ACHN (cell line): ENCODE results near the gene NAPEPLD.
A peak's percentile ranks its signal among the peaks of the same experiment; 100 is the strongest.
"Not testable (repeated sequence)": the region's sequence is repeated elsewhere in the genome, so short reads cannot be mapped to it uniquely, and the experiment has no call there.

ENCODE experiments used
- DNase-seq: peaks from one replicate; pipeline ENCODE4 v3.0.0-alpha.2; 2015
- in situ Hi-C: cut with HindIII; loops from 2 replicates; pipeline ENCODE4 v1.10.0; 2017; ENCODE audit warnings: low sequenced_read_pairs, low pct_ligation_motif_present, low pct_unique_long_range_greater_than_20kb

Gene NAPEPLD

GRCh38 chr7:103117465-103117864 is 31.4 kb downstream of the NAPEPLD start:
- no peak for DNase-seq
- in situ Hi-C loops = no loop called here

DNA sequence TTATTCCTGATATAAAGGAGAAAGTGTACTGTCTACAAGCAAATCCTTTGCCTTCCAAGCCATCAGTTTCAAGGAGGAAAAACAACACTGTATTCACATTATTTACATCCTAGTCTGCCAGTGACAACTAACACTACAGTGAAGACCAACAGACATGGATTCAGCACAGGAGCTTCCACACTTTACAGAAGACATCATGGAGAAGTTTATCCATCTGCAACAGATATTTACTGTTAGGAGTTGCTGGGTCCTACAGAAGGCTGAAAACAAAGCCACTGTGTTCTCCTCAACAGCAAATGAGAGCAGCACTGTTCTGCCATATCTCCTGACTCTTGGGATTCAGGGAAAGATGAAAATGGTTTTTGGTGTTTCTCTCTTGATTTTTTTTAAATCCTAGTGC is 31.9 kb downstream of the NAPEPLD start:
- DNase-seq = no peak
- in situ Hi-C loops = no loop called here

DNA sequence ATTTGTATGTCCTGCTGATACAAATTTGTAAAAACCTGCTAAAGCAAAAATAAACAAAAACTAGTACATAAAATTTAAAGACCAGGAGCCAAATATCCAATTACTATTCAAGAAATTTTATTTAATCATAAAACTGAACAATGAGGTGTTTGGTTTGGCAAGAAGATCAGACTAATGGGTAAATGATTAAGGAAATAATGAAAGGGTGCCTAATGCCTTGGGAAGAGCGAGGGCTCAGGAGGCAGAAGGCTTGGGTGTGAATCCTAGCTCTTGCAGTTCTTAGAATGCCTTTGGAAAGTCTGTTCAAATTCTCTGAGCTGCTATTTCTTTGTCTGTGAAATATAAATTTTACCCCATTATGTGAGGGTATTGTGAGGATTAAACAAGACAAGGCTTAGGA is 32.4 kb downstream of the NAPEPLD start:
- no peak for DNase-seq
- in situ Hi-C loops = no loop called here

DNA sequence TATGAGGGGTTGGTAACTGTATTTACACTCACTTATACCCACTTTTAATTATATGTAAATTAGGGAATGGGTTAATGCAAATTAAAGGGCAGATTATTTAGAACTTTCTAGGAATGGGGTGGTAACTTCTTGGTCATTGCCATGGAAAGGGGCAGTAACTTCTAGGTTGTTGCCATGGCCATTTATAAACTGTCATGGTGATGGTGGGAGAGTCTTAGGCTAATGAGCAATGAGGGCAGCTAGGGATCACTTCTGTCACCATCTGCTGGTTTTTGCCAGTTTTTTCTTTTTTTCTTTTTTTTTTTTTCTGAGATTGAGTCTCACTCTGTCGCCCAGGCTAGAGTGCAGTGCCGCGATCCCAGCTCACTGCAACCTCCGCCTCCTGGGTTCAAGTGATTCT is 33.1 kb downstream of the NAPEPLD start:
- in situ Hi-C loops = no loop called here
- no peak for DNase-seq

- in situ Hi-C loops = no loop called here
- no peak for DNase-seq
Observed at GRCh38 chr7:103114576-103115008, 34.3 kb downstream of the NAPEPLD start.

DNA sequence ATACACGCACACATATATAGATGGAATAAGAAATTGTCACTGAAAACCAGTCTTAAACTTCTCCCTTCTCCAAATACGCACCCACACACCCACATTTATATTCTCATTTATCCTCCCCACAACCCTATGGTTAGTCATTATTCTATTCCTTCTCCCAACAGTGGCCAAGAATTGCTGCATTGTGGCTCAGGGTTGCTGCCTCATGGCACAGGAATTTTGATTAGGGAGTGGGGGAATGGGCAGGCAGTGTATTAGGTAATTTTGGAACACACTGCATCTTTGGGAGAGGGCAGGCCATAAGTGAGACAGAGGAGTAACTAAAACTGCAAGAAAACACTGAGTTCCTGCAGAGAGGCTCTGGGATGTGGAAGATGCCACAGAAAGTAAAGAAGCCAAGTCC is 35.7 kb downstream of the NAPEPLD start:
- peak; percentile 93 for DNase-seq

GRCh38 chr7:103106703-103107070 is 42.2 kb downstream of the NAPEPLD start:
- in situ Hi-C loops, DNase-seq: not testable (repeated sequence)

More for the DNA sequence above, 35.7 kb downstream of the NAPEPLD start:
- in situ Hi-C loops = no loop called here

GRCh38 chr7:103106005-103106702 is 42.7 kb downstream of the NAPEPLD start:
- no peak for DNase-seq
- in situ Hi-C loops = no loop called here

DNA sequence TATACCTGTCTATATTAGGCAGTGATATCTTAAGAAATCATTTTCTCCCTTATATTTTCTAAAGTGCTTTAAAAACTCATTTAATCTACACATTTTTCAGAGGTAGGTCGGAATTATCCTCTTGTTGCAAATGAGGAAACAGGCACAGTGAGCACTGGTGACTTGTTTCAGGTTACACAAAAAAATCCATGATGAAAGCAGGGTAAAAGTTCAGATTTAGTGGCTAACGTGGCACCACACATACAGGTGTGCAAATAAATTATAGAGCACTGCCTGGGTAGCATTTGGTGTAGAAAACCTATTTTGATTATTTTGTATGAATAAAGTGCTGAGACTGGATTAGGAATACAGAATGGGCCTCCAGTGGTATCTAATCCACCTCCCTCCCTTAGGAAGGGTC is 47.4 kb downstream of the NAPEPLD start:
- in situ Hi-C loops = no loop called here
- no peak for DNase-seq

GRCh38 chr7:103100348-103100747 is 48.6 kb downstream of the NAPEPLD start:
- in situ Hi-C loops = no loop called here
- DNase-seq = no peak

DNA sequence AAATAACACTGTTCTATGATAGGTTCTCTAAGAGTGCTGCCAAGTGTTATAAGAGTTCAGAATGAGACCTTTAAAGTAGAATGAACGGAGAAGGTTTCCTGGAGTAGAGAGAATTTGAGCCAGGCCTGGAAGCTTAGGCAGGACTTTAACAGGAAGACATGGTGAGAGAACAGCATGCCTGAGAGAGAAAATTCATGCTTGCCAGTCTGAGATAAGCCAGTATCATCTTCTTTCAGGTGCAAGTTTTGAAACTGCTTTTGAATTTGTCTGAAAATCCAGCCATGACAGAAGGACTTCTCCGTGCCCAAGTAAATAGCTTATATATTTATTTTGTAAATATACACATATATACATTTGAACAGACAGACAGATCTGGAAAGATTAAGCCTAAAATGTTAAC is 51.9 kb downstream of the NAPEPLD start:
- in situ Hi-C loops = no loop called here
- no peak for DNase-seq

GRCh38 chr7:103095558-103095957 is 53.3 kb downstream of the NAPEPLD start:
- DNase-seq, in situ Hi-C loops: not testable (repeated sequence)

DNA sequence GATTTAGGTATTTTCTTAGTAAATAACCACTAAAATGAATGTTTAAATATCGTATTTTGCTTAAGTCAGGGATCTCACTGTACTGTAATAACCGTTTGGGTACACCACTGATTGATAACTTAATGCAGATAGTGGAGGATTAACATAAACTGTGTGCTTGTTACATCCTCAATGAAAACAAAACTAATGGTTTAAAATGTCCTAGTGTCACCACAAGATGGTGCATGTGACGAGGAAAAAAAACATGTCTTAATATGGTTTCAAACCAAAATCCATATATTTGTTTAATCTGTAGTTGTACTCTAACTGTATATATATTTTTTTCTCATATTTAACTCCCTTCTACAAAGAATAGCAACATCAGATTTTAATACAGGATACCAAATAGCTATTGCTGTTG is 54.8 kb downstream of the NAPEPLD start:
- in situ Hi-C loops = no loop called here

GRCh38 chr7:103093429-103093828 is 55.5 kb downstream of the NAPEPLD start:
- DNase-seq = no peak
- in situ Hi-C loops = no loop called here

More for the DNA sequence above, 54.8 kb downstream of the NAPEPLD start:
- DNase-seq = peak; percentile 25

- DNase-seq, in situ Hi-C loops: not testable (repeated sequence)
Observed at GRCh38 chr7:103092321-103092720, 56.6 kb downstream of the NAPEPLD start.

- no peak for DNase-seq
- in situ Hi-C loops = no loop called here
Observed at GRCh38 chr7:103083210-103083609, 65.7 kb downstream of the NAPEPLD start.

GRCh38 chr7:103082497-103082896 is 66.4 kb downstream of the NAPEPLD start:
- in situ Hi-C loops = no loop called here
- no peak for DNase-seq

DNA sequence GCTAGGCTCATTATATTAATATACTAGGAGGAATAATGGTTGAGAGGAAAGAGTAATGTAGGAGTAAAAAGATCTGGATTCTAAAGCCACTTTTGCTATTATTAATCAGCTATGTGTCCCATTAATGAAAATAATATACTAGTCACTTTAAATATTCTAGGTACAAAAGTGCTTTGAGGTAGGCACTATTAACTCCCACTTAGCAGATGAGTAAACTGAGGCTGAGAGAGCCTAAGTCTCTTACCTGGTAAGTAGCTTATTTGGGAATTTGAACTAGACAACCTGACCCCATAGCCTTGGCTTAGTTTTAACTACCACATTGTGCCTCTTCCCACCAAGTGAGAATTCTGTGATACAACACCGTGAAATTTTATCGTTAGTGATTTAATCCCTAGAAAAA is 68.0 kb downstream of the NAPEPLD start:
- in situ Hi-C loops = no loop called here
- no peak for DNase-seq

- in situ Hi-C loops = no loop called here
- DNase-seq = no peak
Observed at GRCh38 chr7:103079836-103080235, 69.1 kb downstream of the NAPEPLD start.

DNA sequence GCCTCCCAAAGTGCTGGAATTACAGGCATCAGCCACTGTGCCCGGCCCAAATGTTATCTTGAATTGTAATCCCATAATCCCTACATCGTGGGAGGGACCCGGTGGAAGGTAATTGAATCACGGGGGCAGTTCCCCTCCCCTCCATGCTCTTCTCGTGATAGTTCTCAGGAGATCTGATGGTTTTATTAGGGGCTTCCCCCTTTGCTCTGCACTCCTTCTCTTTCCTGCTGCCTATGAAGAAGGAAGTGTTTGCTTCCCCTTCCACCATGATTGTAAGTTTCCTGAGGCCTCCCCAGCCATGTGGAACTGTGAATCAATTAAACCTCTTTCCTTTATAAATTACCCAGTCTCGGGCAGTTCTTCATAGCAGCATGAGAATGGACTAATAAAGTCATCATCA is 70.7 kb downstream of the NAPEPLD start:
- in situ Hi-C loops, DNase-seq: not testable (repeated sequence)

DNA sequence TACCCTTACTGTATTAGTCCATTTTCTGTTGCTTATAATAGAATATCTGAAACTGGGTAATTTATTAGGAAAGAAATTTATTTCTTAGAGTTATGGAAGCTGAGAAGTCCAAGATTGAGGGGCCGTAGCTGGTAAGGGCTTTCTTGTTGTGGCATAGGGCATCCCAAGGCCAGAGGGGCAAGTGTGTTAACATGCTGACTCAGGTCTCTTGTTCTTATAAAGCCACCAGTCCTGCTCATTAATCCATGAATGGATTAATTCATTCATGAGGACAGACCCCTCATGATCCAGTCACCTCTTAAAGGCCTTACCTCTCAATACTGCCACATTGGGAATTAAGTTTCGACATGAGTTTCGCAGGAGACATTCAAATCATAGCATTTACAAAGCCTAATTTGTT is 71.6 kb downstream of the NAPEPLD start:
- in situ Hi-C loops = no loop called here
- DNase-seq = no peak
